LNCaP clone FGC (cell line): Measurements from ENCODE around the gene ANGPTL5.
"Not testable (repeated sequence)": the region's sequence is repeated elsewhere in the genome, so short reads cannot be mapped to it uniquely, and the experiment has no call there.

ENCODE experiments used
- DNase-seq: peaks from one replicate; pipeline ENCODE4 v3.0.0-alpha.2; 2011; ENCODE audit warnings: low read depth
- H3K4me3 ChIP-seq: 2 replicates; pipeline ENCODE4 v1.5.1; 2011; ENCODE audit warnings: mild to moderate bottlenecking, low read depth, low read length, control low read depth
- CTCF ChIP-seq: IDR thresholded peaks from 2 replicates; pipeline ENCODE4 v1.5.1; 2012; ENCODE audit warnings: mild to moderate bottlenecking; ENCODE audit not compliant: control insufficient read depth, insufficient read depth; ENCODE audit errors: extremely low read depth

ANGPTL5 gene

GRCh38 chr11:101916422-101916821 lies at the start of gene ANGPTL5:
TSS of gene ANGPTL5 (minus strand) at chr11:101916522. CDS start at chr11:101907909, 8,613 bp downstream.
- no peak for DNase-seq
- TF ChIP-seq CTCF, result no peak
- H3K4me3 ChIP-seq, result peak within 1 kb of the TSS; percentile 67

DNA sequence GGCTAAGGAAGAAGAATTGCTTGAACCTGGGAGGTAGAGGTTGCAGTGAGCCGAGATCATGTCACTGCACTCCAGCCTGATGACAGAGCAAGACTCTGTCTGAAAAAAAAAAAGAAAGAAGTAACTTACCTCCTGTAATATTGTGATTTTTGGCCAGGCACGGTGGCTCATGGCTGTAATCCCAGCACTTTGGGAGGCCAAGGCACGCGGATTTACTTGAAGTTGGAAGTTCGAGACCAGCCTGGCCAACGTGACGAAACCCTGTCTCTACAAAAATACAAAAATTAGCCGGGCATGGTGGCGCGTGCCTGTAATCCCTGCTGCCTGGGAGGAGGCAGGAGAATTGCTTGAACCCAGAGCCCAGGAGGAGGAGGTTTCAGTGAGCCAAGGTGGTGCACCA lies 47.9 kb upstream of the ANGPTL5 start:
- H3K4me3 ChIP-seq, DNase-seq: not testable (repeated sequence)

DNA sequence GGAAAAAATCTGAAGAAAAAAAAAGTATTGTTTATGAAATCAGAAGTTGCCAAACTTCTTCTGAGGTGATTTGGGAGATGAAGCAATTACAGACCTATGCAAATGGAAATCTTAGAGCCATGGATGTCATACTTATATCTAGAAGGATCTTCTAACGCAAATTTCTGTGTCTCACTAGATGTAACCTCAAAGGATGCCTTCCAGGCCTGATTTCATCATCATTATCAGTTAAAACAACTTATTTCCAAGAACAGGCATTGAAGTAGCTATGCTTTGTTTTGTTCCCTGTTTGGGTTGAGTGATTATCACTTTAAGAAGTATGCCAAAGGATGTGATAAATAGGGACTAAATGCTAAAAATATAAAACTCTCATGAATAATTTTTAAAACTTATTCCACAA lies 43.9 kb upstream of the ANGPTL5 start:
- H3K4me3 ChIP-seq, result no peak overlapping the region
- no peak for DNase-seq
- TF ChIP-seq CTCF, result no peak

- no peak for TF ChIP-seq CTCF
- H3K4me3 ChIP-seq, result no peak overlapping the region
Measured at GRCh38 chr11:101955701-101956100, 39.4 kb upstream of the ANGPTL5 start.

DNA sequence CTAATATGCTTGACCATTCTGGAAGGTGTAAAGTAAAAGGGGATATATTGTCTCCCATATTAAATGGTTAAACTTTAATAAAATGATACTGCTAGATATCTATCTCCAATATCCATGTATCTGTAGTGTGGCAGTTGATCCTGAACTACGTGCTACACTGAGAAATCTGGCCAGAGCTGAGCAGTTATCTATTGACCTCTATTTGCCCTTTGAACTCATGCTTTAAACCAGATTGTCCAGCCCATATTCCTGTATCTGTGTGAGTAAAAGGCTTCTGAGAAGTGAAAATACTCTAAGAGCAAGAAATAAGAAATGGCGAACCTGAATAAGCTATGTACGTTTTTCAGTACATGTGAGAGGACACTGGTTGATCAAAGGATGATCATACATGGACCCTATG lies 39.0 kb upstream of the ANGPTL5 start:
- DNase-seq, result no peak
- no peak overlapping the region for H3K4me3 ChIP-seq
- TF ChIP-seq CTCF, result no peak

More at GRCh38 chr11:101955701-101956100, 39.4 kb upstream of the ANGPTL5 start:
- no peak for DNase-seq

GRCh38 chr11:101949680-101950220 lies 33.4 kb upstream of the ANGPTL5 start:
- no peak for DNase-seq
- no peak overlapping the region for H3K4me3 ChIP-seq
- TF ChIP-seq CTCF, result no peak

- peak; percentile 36 for TF ChIP-seq CTCF
- H3K4me3 ChIP-seq, result no peak overlapping the region
- DNase-seq, result no peak
Measured at GRCh38 chr11:101945448-101945847, 29.1 kb upstream of the ANGPTL5 start.
